K562 (cell line): ENCODE results near the gene VPREB3. TPM values are rescaled to one million over a fixed set of nuclear protein-coding genes. Genes with fewer than 3 reads are reported as not detected.

ENCODE experiments used
- ATAC-seq: fragments of 200-7000 bp; cut with Tn5 transposase; 3 replicates; pipeline ENCODE4 v1.9.1; 2020; ENCODE audit warnings: moderate library complexity
- BruUV-seq: library from RNA; stranded (reverse); fragments of 400-500 nt; replicated peaks from 2 replicates; lab custom pipeline; 2021; lab: Mats Ljungman, UMichigan
- CTCF ChIA-PET: fragments of 300-600 bp; formaldehyde crosslinking; extraction: SDS; loops from one replicate; lab custom pipeline; 2021; ENCODE audit warnings: low intra/inter-chr PET ratio; lab: Yijun Ruan, JAX
- POLR2A ChIA-PET: fragments of 300-600, 350-650 bp; sonication (Branson Sonifier 250); formaldehyde crosslinking; extraction: SDS; loops from one replicate; lab custom pipeline; 2021; ENCODE audit warnings: antibody characterized with exemption, inconsistent platforms; lab: Yijun Ruan, JAX
- DNase-seq, 4 experiments: peaks; one replicate each; pipeline versions ENCODE4 v3.0.0 to v3.0.0-alpha.2; 2011 to 2018; ENCODE audit warnings: low spot score in 3 of 4, mixed read lengths in 3 of 4; ENCODE audit errors: extremely low read depth in 1 of 4
- FAIRE-seq: peaks from 2 replicates; lab custom pipeline; 2011; peaks lifted over from hg19 to GRCh38; lab: Jason Lieb, UNC
- H2AFZ ChIP-seq: 2 replicates; pipeline ENCODE4 v1.6.0; 2011; ENCODE audit warnings: low read depth, low read length, control low read depth, inconsistent platforms
- H3K27ac ChIP-seq: fragments of 200-600 bp; 3 replicates; pipeline ENCODE4 v1.8.0; 2011; ENCODE audit warnings: low read depth, mild to moderate bottlenecking, control low read depth, inconsistent platforms, low read length, moderate library complexity, mixed read lengths; ENCODE audit errors: extremely low read depth
- H3K27me3 ChIP-seq, 2 experiments: fragments of 300-600 bp in 1 of 2; 2 replicates in 1 of 2; 3 replicates in 1 of 2; pipeline versions ENCODE4 v1.6.0 to v1.8.0; 2011; ENCODE audit warnings: inconsistent platforms in 2 of 2, low read length in 2 of 2, mild to moderate bottlenecking in 1 of 2, mixed read lengths in 1 of 2, moderate library complexity in 1 of 2; ENCODE audit not compliant: control insufficient read depth in 2 of 2, insufficient read depth in 2 of 2
- H3K36me3 ChIP-seq: fragments of 300-600 bp; 3 replicates; pipeline ENCODE4 v1.8.0; 2011; ENCODE audit warnings: mild to moderate bottlenecking, low read length, inconsistent platforms; ENCODE audit not compliant: control insufficient read depth, insufficient read depth
- H3K4me1 ChIP-seq, 2 experiments: fragments of 200-600 bp in 1 of 2; replicated peaks in 1 of 2; 2 replicates in 1 of 2; 3 replicates in 1 of 2; pipeline versions ENCODE4 v1.5.1 to v1.8.0; 2011; ENCODE audit warnings: inconsistent platforms in 2 of 2, low read length in 2 of 2, mild to moderate bottlenecking in 1 of 2, mixed read lengths in 1 of 2, moderate library complexity in 1 of 2; ENCODE audit not compliant: control insufficient read depth in 2 of 2, insufficient read depth in 2 of 2
- H3K4me2 ChIP-seq: 2 replicates; pipeline ENCODE4 v1.6.1; 2011; ENCODE audit warnings: low read length, control low read depth, inconsistent platforms, mixed read lengths; ENCODE audit not compliant: insufficient read depth
- H3K4me3 ChIP-seq: fragments of 200-600 bp; sonication (generic), shearing (Covaris generic); 2 replicates; pipeline ENCODE4 v1.5.1; 2016; ENCODE audit warnings: control low read depth, inconsistent platforms
- H3K79me2 ChIP-seq: fragments of 200-600 bp; 3 replicates; pipeline ENCODE4 v1.8.0; 2011; ENCODE audit warnings: low read length, inconsistent platforms; ENCODE audit not compliant: control insufficient read depth, insufficient read depth
- H3K9ac ChIP-seq, 2 experiments: 2 replicates each; pipeline versions ENCODE4 v1.6.0 to v1.6.1; 2011; ENCODE audit warnings: low read depth in 2 of 2, low read length in 2 of 2, control low read depth in 1 of 2, inconsistent platforms in 1 of 2, mild to moderate bottlenecking in 1 of 2, mixed read lengths in 1 of 2; ENCODE audit not compliant: insufficient read depth in 1 of 2
- H3K9me1 ChIP-seq: one replicate; pipeline ENCODE4 v1.6.0; 2011; ENCODE audit warnings: inconsistent platforms, mild to moderate bottlenecking, low read length, moderate library complexity; ENCODE audit not compliant: control insufficient read depth, insufficient read depth
- H3K9me3 ChIP-seq: replicated peaks from 2 replicates; pipeline ENCODE4 v1.5.1; 2011; ENCODE audit warnings: low read depth, low read length, inconsistent platforms; ENCODE audit not compliant: control insufficient read depth, insufficient read depth
- H4K20me1 ChIP-seq: replicated peaks from 2 replicates; pipeline ENCODE4 v1.6.1; 2011; ENCODE audit warnings: low read length, inconsistent platforms, mixed read lengths; ENCODE audit not compliant: control insufficient read depth, insufficient read depth
- ATF1 ChIP-seq, 2 experiments: fragments of 450-650 bp in 1 of 2; IDR thresholded peaks; 2 replicates each; pipeline ENCODE4 v1.6.1; 2016; ENCODE audit warnings: missing compliant biosample characterization in 1 of 2, missing genetic modification characterization in 1 of 2
- ATF4 ChIP-seq: fragments of 450-650 bp; formaldehyde crosslinking; IDR thresholded peaks from 2 replicates; pipeline ENCODE4 v1.4.0; 2022; ENCODE audit warnings: mild to moderate bottlenecking, moderate library complexity
- BCOR ChIP-seq: fragments of 450-650 bp; IDR thresholded peaks from 2 replicates; pipeline ENCODE4 v1.6.1; 2016
- DACH1 ChIP-seq: fragments of 450-650 bp; IDR thresholded peaks from 2 replicates; pipeline ENCODE4 v1.6.1; 2018; ENCODE audit not compliant: partially characterized antibody
- MCM5 ChIP-seq: fragments of 450-650 bp; IDR thresholded peaks from 2 replicates; pipeline ENCODE4 v1.6.1; 2016; ENCODE audit warnings: low read depth
- MYBL2 ChIP-seq, 2 experiments: fragments of 450-650 bp in 1 of 2; sonication (generic) in 1 of 2; formaldehyde crosslinking in 1 of 2; IDR thresholded peaks; 2 replicates each; pipeline versions ENCODE4 v1.6.1 to v1.8.1; 2017 to 2022; ENCODE audit warnings: borderline replicate concordance in 1 of 2, inconsistent platforms in 1 of 2, low read depth in 1 of 2, mild to moderate bottlenecking in 1 of 2, missing genetic modification reagents in 1 of 2, moderate library complexity in 1 of 2
- NKRF ChIP-seq: fragments of 450-650 bp; IDR thresholded peaks from 2 replicates; pipeline ENCODE4 v1.6.1; 2016; ENCODE audit warnings: borderline replicate concordance
- RB1 ChIP-seq: fragments of 450-650 bp; IDR thresholded peaks from 2 replicates; pipeline ENCODE4 v1.6.1; 2017; ENCODE audit warnings: low read depth, mild to moderate bottlenecking
- SMAD3 ChIP-seq: fragments of 450-650 bp; formaldehyde crosslinking; conservative IDR thresholded peaks from 2 replicates; pipeline ENCODE4 v1.4.0; 2020; ENCODE audit warnings: mild to moderate bottlenecking
- TBP ChIP-seq: optimal IDR thresholded peaks from 2 replicates; pipeline ENCODE3; 2011; ENCODE audit warnings: low read depth, low read length, improper control_type of control experiment
- TCF7 ChIP-seq: sonication (generic); IDR thresholded peaks from 2 replicates; pipeline ENCODE4 v1.6.1; 2016; ENCODE audit warnings: antibody characterized with exemption, borderline replicate concordance
- ZC3H8 ChIP-seq: fragments of 450-650 bp; IDR thresholded peaks from 2 replicates; pipeline ENCODE4 v1.6.1; 2017
- ZNF165 ChIP-seq: fragments of 250-450 bp; sonication (Bioruptor Pico); IDR thresholded peaks from 2 replicates; pipeline ENCODE4 v1.4.0; 2020; ENCODE audit warnings: borderline replicate concordance
- ZNF280A ChIP-seq: fragments of 450-650 bp; IDR thresholded peaks from 2 replicates; pipeline ENCODE4 v1.6.1; 2018; ENCODE audit warnings: mild to moderate bottlenecking, low read depth; ENCODE audit not compliant: partially characterized antibody
- WGBS: fragments of 100-300 bp; shearing (Covaris generic); methylation state at CpG from one replicate; pipeline ENCODE4 v1.1.6; 2016; ENCODE audit warnings: low coverage, mixed read lengths; ENCODE audit not compliant: insufficient coverage; ENCODE audit errors: missing lambda C conversion rate; 5-methylcytosine and 5-hydroxymethylcytosine counted together
- in situ Hi-C: fragments of 300-500 bp; cut with MboI; formaldehyde crosslinking; loops from 4 replicates; pipeline ENCODE4 v1.15.0; 2018; ENCODE audit warnings: inconsistent platforms, mixed read lengths
- intact Hi-C: fragments of 100-400 bp; cut with micrococcal nuclease; formaldehyde crosslinking; loops from 2 replicates; pipeline ENCODE4 v1.14.2; 2022
- polyA plus RNA-seq, 8 experiments: library from polyadenylated mRNA; depleted of rRNA in 4 of 8; stranded (reverse) in 5 of 8; unstranded in 3 of 8; fragments of >200 nt; fragmentation: Nextera tagmentation in 2 of 8; fragmentation: Illumina TruSeq in 1 of 8; extraction: Ambion mirVana in 2 of 8; extraction: Trizol in 1 of 8; gene quantifications; 2 replicates each; pipeline versions ENCODE4 v1.2.1 to v1.2.3, GENCODE V29; 2011 to 2014; ENCODE audit warnings: inconsistent platforms in 1 of 8, missing spikeins in 1 of 8
- total RNA-seq, 7 experiments: library from RNA; depleted of rRNA in 6 of 7; stranded (reverse); fragments of >200 nt in 6 of 7; fragmentation: Illumina TruSeq in 2 of 7; extraction: Trizol in 2 of 7; gene quantifications; 2 replicates each; pipeline versions ENCODE4 v1.2.1 to v1.2.3, GENCODE V29; 2011 to 2021; ENCODE audit warnings: low replicate concordance in 1 of 7

The VPREB3 gene
- total and polyA plus RNA-seq, 9 of the 15 experiments (the other 6 are each of a cell fraction or from before 2014, with no cell fraction given): 0.14 to 0.71 (median 0.20) TPM; not detected in 6

DNA sequence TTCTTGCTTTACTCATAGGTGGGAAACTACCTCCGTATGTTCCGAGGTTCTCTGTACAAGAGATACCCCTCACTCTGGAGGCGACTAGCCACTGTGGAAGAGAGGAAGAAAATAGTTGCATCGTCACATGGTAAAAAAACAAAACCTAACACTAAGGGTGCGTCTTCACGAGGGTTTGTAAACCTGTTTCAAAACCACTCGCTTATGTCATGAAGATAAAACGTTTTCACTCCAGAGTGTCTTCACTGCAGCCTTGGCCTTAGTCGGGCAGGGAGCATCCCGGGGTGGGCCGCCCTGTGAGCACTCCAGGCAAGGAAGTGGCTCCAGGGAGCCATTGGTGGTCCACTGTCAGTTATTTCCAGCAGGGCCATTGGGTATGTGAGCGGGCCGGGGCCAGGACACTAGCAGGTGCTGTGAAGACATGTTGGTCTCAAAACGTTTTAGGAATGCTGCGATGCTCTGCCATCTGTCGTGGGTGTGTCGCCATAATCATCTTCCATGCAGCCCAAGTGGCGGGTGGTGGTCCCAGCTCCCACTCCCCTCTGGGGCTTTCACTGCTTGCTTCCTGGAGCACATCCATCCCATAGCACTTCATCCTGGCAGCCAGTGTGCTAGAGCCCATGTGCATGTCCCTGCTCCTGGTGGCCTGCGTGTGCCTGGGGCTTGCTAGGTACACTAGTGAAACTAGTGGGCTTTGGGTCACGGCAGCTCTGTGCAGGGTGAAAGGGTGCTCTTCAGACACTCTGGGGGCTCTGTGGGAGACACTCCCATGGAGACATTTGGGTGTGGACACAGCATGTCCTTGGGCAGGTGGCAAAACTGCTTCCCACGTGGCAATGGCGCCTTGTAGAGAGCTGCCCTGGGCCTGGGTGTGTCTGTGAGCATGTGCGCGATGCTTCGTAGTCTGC, 37.8 kb upstream of the VPREB3 start:
- H4K20me1 ChIP-seq: peaks cover 10% of the 10 kb centered on the region
- 90% methylated on average over 15 of the region's 25 CpGs for WGBS
- FAIRE-seq (no peak), ATAC-seq (no peak), DNase-seq (no peak)
- TF ChIP-seq BCOR: no peak
- TF ChIP-seq MYBL2 (IDR thresholded peaks at IDR 0.05; ENCODE audit: low read depth): no peak
- no peak for TF ChIP-seq MYBL2 (CRISPR knock-in tag; IDR thresholded peaks at IDR 0.05; ENCODE audit: borderline replicate concordance)
- no peak for TF ChIP-seq ZNF280A
- no peak for TF ChIP-seq TBP
- no peak for TF ChIP-seq MCM5
- no peak for TF ChIP-seq TCF7
- no peak for TF ChIP-seq NKRF
- no peak for TF ChIP-seq RB1
- TF ChIP-seq ZNF165 (CRISPR knock-in tag): no peak
- no peak for TF ChIP-seq DACH1
- TF ChIP-seq ATF4 (CRISPR knock-in tag): no peak
- no peak for TF ChIP-seq SMAD3 (CRISPR knock-in tag)
- TF ChIP-seq ATF1 (CRISPR knock-in tag; IDR thresholded peaks at IDR 0.05): no peak
- TF ChIP-seq ATF1 (tag; IDR thresholded peaks at IDR 0.05): no peak
- no peak for TF ChIP-seq ZC3H8
- no peaks in the 10 kb centered on the region for H3K27me3 ChIP-seq
- POLR2A ChIA-PET: interaction anchor here (0.6 kb wide), 1 partner anchor 1982 kb away, joined by 3 read pairs; no protein-coding TSS in a partner anchor
- peaks cover 44% of the 10 kb centered on the region for H3K79me2 ChIP-seq
- H2AFZ ChIP-seq: no peak overlapping the region
- intact Hi-C loops (no loop called here), in situ Hi-C loops (no loop called here)
- H3K27ac ChIP-seq: no peak overlapping the region
- no peak overlapping the region for H3K4me2 ChIP-seq
- H3K9me3 ChIP-seq: no peaks in the 10 kb centered on the region
- peaks cover 58% of the 10 kb centered on the region for H3K36me3 ChIP-seq
- peaks cover 4 to 10% of the 10 kb centered on the region in 2 experiments; a peak in 2 of 5 replicates for H3K4me1 ChIP-seq
- no peak overlapping the region for H3K4me3 ChIP-seq
- no peaks in the 10 kb centered on the region for H3K9me1 ChIP-seq
- CTCF ChIA-PET: no interaction called here
- no TSS peak for BruUV-seq
- H3K9ac ChIP-seq: peak overlapping the region in 1 of 2 experiments; percentile 35; a peak in 1 of 4 replicates
